Ishikawa (cell line): ENCODE measurements around the gene STON2.

Source experiments
- CEBPB ChIP-seq: IDR thresholded peaks from 2 replicates; pipeline ENCODE4 v1.6.1; 2012
- CREB1 ChIP-seq: IDR thresholded peaks from 2 replicates; pipeline ENCODE4 v1.6.1; 2012; ENCODE audit warnings: low read depth
- EGR1 ChIP-seq: IDR thresholded peaks from 2 replicates; pipeline ENCODE4 v1.6.1; 2012
- EP300 ChIP-seq: IDR thresholded peaks from 2 replicates; pipeline ENCODE4 v1.6.1; 2012; ENCODE audit warnings: borderline replicate concordance
- FOXM1 ChIP-seq: IDR thresholded peaks from 2 replicates; pipeline ENCODE4 v1.6.1; 2012; ENCODE audit warnings: low read depth, borderline replicate concordance
- NFIC ChIP-seq: IDR thresholded peaks from 2 replicates; pipeline ENCODE4 v1.6.1; 2012
- RAD21 ChIP-seq: IDR thresholded peaks from 2 replicates; pipeline ENCODE4 v1.6.1; 2012; ENCODE audit warnings: low read depth
- TAF1 ChIP-seq: IDR thresholded peaks from 2 replicates; pipeline ENCODE4 v1.6.1; 2012; ENCODE audit warnings: low read depth, mild to moderate bottlenecking
- TCF12 ChIP-seq: IDR thresholded peaks from 2 replicates; pipeline ENCODE4 v1.6.1; 2012; ENCODE audit warnings: low read depth
- TEAD4 ChIP-seq: IDR thresholded peaks from 2 replicates; pipeline ENCODE4 v1.6.1; 2012
- USF1 ChIP-seq: IDR thresholded peaks from 2 replicates; pipeline ENCODE4 v1.6.1; 2012
- YY1 ChIP-seq: IDR thresholded peaks from 2 replicates; pipeline ENCODE4 v1.6.1; 2012; ENCODE audit warnings: low read depth
- ZBTB7A ChIP-seq: IDR thresholded peaks from 2 replicates; pipeline ENCODE4 v1.6.1; 2012; ENCODE audit warnings: low read depth
- TF ChIP-seq, protein P1 (sequence below): IDR thresholded peaks from 2 replicates; pipeline ENCODE4 v1.6.1; 2012
- TF ChIP-seq, protein P2 (sequence below): IDR thresholded peaks from 2 replicates; pipeline ENCODE4 v1.6.1; 2012; ENCODE audit warnings: low read depth, mild to moderate bottlenecking

The STON2 gene

GRCh38 chr14:81353691-81354323 is 46.3 kb downstream of the STON2 start:
- no peak for TF ChIP-seq RAD21
- no peak for TF ChIP-seq TEAD4
- TF ChIP-seq USF1 = no peak
- TF ChIP-seq TCF12 = no peak
- no peak for TF ChIP-seq CEBPB
- TF ChIP-seq EP300 = no peak
- no peak for TF ChIP-seq EGR1
- TF ChIP-seq, protein P1, sequence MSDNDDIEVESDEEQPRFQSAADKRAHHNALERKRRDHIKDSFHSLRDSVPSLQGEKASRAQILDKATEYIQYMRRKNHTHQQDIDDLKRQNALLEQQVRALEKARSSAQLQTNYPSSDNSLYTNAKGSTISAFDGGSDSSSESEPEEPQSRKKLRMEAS = no peak
- TF ChIP-seq YY1 = no peak
- TF ChIP-seq, protein P2, sequence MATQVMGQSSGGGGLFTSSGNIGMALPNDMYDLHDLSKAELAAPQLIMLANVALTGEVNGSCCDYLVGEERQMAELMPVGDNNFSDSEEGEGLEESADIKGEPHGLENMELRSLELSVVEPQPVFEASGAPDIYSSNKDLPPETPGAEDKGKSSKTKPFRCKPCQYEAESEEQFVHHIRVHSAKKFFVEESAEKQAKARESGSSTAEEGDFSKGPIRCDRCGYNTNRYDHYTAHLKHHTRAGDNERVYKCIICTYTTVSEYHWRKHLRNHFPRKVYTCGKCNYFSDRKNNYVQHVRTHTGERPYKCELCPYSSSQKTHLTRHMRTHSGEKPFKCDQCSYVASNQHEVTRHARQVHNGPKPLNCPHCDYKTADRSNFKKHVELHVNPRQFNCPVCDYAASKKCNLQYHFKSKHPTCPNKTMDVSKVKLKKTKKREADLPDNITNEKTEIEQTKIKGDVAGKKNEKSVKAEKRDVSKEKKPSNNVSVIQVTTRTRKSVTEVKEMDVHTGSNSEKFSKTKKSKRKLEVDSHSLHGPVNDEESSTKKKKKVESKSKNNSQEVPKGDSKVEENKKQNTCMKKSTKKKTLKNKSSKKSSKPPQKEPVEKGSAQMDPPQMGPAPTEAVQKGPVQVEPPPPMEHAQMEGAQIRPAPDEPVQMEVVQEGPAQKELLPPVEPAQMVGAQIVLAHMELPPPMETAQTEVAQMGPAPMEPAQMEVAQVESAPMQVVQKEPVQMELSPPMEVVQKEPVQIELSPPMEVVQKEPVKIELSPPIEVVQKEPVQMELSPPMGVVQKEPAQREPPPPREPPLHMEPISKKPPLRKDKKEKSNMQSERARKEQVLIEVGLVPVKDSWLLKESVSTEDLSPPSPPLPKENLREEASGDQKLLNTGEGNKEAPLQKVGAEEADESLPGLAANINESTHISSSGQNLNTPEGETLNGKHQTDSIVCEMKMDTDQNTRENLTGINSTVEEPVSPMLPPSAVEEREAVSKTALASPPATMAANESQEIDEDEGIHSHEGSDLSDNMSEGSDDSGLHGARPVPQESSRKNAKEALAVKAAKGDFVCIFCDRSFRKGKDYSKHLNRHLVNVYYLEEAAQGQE = no peak
- no peak for TF ChIP-seq NFIC
- no peak for TF ChIP-seq CREB1
- TF ChIP-seq TAF1 = no peak
- no peak for TF ChIP-seq FOXM1
- no peak for TF ChIP-seq ZBTB7A

GRCh38 chr14:81352413-81352812 is 47.7 kb downstream of the STON2 start:
- TF ChIP-seq CREB1 = no peak
- TF ChIP-seq, protein P1 = no peak

- TF ChIP-seq NFIC = no peak
- no peak for TF ChIP-seq TEAD4
- TF ChIP-seq CREB1 = no peak
- TF ChIP-seq ZBTB7A = no peak
- no peak for TF ChIP-seq EGR1
- TF ChIP-seq, protein P2 = no peak
- TF ChIP-seq, protein P1 = no peak
- TF ChIP-seq RAD21 = no peak
- TF ChIP-seq USF1 = no peak
- no peak for TF ChIP-seq TCF12
- TF ChIP-seq YY1 = no peak
- TF ChIP-seq EP300 = no peak
- no peak for TF ChIP-seq TAF1
- TF ChIP-seq FOXM1 = no peak
- TF ChIP-seq CEBPB = no peak
These were observed 48.9 kb downstream of the STON2 start for GRCh38 chr14:81351205-81351604.

GRCh38 chr14:81350344-81351130 is 49.6 kb downstream of the STON2 start:
- no peak for TF ChIP-seq YY1
- peak; percentile 37; the same call in 1 of the 2 replicates for TF ChIP-seq EP300
- TF ChIP-seq TCF12 = peak; percentile 37; the same call in 1 of the 2 replicates
- TF ChIP-seq FOXM1 = peak; percentile 50; the same call in 1 of the 2 replicates
- TF ChIP-seq NFIC = peak; percentile 25; the same call in 1 of the 2 replicates

GRCh38 chr14:81348061-81348460 is 52.1 kb downstream of the STON2 start:
- TF ChIP-seq, protein P1 = no peak
- TF ChIP-seq ZBTB7A (no peak), TEAD4 (no peak), FOXM1 (no peak), RAD21 (no peak), CREB1 (no peak), YY1 (no peak), EGR1 (no peak), EP300 (no peak), USF1 (no peak), NFIC (no peak), TAF1 (no peak), CEBPB (no peak), TCF12 (no peak)
- TF ChIP-seq, protein P2 = no peak
